ENCODE measurements around the gene TRAM2.
A peak's percentile ranks its signal among the peaks of the same experiment; 100 is the strongest.

The TRAM2 gene

DNA sequence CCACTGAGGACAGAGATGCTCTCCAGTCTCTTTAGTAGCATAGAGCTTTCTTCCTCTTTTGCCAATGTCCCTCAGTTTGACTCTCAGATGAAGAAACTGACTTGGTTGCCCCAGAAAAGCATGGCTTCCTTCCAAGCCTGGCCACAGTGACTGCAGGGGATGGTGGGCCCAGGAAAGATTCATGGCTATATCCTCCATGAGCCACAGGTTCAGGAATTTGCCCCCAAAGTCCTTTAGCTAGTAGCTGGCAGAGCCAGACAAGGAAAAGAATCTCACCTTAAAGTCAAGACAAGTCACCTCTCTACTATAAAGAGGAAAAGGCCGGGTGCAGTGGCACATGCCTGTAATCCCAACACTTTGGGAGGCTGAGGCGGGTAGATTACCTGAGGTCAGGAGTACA, 43.4 kb downstream of the TRAM2 start:
- Histone ChIP-seq H3K27ac (no peak overlapping the region), H3K4me3 (no peak overlapping the region)
- DNase-seq (ENCODE audit: low spot score) = no peak
- TF ChIP-seq, protein P1, sequence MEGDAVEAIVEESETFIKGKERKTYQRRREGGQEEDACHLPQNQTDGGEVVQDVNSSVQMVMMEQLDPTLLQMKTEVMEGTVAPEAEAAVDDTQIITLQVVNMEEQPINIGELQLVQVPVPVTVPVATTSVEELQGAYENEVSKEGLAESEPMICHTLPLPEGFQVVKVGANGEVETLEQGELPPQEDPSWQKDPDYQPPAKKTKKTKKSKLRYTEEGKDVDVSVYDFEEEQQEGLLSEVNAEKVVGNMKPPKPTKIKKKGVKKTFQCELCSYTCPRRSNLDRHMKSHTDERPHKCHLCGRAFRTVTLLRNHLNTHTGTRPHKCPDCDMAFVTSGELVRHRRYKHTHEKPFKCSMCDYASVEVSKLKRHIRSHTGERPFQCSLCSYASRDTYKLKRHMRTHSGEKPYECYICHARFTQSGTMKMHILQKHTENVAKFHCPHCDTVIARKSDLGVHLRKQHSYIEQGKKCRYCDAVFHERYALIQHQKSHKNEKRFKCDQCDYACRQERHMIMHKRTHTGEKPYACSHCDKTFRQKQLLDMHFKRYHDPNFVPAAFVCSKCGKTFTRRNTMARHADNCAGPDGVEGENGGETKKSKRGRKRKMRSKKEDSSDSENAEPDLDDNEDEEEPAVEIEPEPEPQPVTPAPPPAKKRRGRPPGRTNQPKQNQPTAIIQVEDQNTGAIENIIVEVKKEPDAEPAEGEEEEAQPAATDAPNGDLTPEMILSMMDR (IDR thresholded peaks at IDR 0.05) = no peak

DNA sequence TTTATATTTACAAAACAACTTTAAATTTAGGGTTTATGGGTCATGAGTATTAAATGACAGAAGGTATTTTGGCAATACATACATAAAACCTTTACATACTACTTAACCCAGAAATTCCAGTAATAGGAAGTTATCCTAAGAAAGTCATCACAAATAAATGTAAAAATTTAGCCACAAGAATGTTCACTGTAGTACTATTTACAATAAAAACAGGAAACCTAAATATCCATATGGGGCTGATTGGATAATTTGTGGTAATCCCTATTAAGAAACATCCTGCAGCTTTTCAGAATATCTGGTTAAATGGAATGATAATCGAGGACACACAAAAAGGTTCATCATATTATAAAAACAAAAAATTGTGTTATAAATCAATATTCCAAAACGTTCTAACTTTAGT, 44.4 kb downstream of the TRAM2 start:
- no peak for DNase-seq (ENCODE audit: low spot score)

DNA sequence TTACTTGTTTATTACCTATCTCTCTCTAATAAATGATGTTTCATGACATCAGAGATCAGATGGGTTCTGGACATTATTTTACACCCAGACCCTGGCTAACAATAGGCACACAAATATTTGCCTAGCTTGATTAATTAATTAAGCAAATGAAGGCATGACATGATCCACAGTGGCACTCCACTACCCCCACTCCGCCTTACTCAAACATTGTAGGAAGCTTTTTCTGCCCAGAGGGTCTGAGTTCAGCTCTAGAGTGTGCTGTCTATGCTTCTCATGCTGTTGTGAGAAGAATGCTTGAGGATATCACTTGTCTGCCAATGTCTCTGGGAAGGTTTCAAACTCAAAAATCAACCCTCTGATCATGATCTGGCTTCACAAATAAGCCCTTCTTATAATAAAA, 45.0 kb downstream of the TRAM2 start:
- DNase-seq (ENCODE audit: low spot score) = no peak
- TF ChIP-seq, protein P1 (IDR thresholded peaks at IDR 0.05) = no peak
- no peak overlapping the region for H3K4me3 ChIP-seq
- peak overlapping the region in 1 of 2 donors; percentile 34 for H3K27ac ChIP-seq

More for the DNA sequence above, 44.4 kb downstream of the TRAM2 start:
- TF ChIP-seq, protein P1 (IDR thresholded peaks at IDR 0.05) = no peak
- Histone ChIP-seq H3K4me3 (no peak overlapping the region), H3K27ac (no peak overlapping the region)

DNA sequence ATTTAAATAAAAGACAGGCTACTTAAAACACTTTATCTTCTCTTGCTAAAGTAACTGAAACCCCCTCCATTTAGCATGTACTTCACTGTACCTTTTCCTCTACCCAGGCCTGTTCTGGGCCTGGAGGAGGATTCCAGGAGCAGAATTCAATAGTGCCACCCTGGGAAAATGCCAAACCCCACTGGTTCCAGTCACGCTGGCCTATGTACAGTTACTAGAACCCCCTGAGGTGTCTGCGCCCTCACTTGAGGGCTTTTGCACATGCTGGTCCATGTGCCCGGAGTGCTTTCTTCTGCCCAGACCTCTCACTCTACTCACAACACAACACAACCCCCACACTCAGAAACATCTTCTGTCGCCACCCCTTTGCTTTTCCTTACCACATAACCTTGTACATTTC, 45.5 kb downstream of the TRAM2 start:
- DNase-seq (ENCODE audit: low spot score) = no peak
- TF ChIP-seq, protein P1 (IDR thresholded peaks at IDR 0.05) = no peak
- no peak overlapping the region for H3K4me3 ChIP-seq
- H3K27ac ChIP-seq = peak overlapping the region in 1 of 2 donors; percentile 34

DNA sequence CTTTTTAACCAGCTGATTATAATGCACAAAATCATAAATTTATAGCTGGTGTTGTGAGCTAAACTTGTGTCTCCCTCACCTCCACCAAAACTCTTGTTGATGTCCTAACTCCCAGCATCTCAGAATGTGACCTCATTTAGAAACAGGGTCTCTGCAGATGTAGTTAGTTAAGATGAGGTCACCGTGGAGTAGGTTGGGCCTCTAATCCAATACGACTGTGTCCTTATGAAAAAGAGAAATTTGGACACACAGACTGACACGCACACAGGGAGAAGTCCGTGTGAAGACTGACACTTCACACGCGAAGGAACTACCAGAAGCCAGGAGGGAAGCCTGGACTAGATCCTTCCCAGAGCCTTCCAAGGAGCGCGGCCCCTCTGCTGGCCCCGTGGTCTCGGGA, 46.5 kb downstream of the TRAM2 start:
- Histone ChIP-seq H3K27ac (no peak overlapping the region), H3K4me3 (no peak overlapping the region)
- TF ChIP-seq, protein P1 (IDR thresholded peaks at IDR 0.05) = no peak
- no peak for DNase-seq (ENCODE audit: low spot score)

DNA sequence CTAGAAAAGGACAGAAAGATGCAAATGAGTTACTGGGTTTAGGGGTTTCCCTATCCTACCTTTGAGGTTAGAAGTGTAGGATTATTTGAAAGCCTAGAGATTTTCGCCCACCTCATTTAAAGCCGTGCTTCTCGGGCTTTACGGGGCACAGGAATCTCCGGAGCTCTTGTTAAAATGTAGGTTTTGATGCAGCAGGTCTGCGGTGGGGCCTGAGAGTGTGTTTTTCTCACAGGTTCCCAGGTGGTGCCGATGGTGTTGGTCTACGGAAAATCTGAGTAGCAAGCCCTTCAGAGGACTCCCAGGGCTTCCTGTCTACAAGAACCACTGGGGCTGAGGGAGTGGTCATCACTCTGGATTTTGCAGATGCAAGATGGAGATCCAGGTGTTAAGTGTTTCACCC, 47.5 kb downstream of the TRAM2 start:
- TF ChIP-seq, protein P1 (IDR thresholded peaks at IDR 0.05) = no peak
- no peak for DNase-seq (ENCODE audit: low spot score)
- Histone ChIP-seq H3K27ac (no peak overlapping the region), H3K4me3 (no peak overlapping the region)

DNA sequence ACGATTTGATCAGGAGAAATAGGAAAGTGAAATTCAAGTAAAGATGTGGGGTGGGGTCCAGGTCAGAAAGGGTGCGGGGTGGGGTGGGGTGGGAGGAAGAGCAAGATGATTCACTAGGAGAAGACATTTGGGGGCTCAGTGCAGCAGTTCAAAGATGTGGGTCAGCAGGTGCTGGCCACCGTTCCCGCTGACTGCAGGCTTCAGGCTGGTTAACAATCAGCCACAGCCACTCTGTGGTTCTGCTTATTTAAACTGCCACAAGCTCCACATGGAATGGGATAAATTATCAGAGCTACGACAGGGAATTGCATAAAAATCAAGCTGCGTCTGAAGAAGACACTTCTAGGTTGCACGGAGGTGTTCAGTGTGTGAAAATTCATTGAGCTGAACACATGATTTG, 49.4 kb downstream of the TRAM2 start:
- TF ChIP-seq, protein P1 (IDR thresholded peaks at IDR 0.05) = no peak
- Histone ChIP-seq H3K27ac (no peak overlapping the region), H3K4me3 (no peak overlapping the region)
- no peak for DNase-seq (ENCODE audit: low spot score)
